Measurements from ENCODE around the gene NPEPL1. TPM values are rescaled to one million over a fixed set of nuclear protein-coding genes. Genes with fewer than 3 reads are reported as not detected.

NPEPL1 gene
- total and polyA plus RNA-seq, 9 donors = 6.2 to 41.0 (median 33.9) TPM

DNA sequence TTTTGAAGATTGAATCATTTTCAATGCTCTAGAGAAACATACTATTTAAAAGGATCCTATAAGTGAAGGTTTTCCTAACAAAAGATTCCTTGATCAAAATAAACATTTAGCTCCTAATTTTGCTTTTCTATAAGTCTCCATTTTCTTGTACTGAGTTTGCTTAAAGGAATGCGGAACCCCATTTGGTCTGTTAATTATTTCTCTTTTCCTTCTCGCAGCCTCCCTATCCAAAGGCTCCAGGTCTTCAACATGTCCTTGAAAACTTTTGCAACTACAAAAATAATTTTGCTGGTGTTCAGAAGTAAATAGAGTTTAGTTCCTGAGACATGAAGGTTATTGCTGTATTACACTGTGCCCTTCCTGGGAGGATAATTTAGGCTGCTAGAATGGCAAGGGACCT is 8.3 kb upstream of the NPEPL1 start:
- TF ChIP-seq EP300 (IDR thresholded peaks at IDR 0.05) = no peak
- TF ChIP-seq, protein P1, sequence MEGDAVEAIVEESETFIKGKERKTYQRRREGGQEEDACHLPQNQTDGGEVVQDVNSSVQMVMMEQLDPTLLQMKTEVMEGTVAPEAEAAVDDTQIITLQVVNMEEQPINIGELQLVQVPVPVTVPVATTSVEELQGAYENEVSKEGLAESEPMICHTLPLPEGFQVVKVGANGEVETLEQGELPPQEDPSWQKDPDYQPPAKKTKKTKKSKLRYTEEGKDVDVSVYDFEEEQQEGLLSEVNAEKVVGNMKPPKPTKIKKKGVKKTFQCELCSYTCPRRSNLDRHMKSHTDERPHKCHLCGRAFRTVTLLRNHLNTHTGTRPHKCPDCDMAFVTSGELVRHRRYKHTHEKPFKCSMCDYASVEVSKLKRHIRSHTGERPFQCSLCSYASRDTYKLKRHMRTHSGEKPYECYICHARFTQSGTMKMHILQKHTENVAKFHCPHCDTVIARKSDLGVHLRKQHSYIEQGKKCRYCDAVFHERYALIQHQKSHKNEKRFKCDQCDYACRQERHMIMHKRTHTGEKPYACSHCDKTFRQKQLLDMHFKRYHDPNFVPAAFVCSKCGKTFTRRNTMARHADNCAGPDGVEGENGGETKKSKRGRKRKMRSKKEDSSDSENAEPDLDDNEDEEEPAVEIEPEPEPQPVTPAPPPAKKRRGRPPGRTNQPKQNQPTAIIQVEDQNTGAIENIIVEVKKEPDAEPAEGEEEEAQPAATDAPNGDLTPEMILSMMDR (IDR thresholded peaks at IDR 0.05) = no peak
- no peak for TF ChIP-seq POLR2A (IDR thresholded peaks at IDR 0.05)
- intact Hi-C loops (cut with DNase I) = no loop called here
- no peak for DNase-seq
- Histone ChIP-seq H3K4me1 (ENCODE audit: insufficient read depth) (no peaks in the 10 kb centered on the region), H3K9me3 (no peaks in the 10 kb centered on the region), H3K27ac (no peak overlapping the region), H3K36me3 (no peaks in the 10 kb centered on the region), H3K4me3 (no peak overlapping the region), H3K27me3 (no peaks in the 10 kb centered on the region)
- WGBS, 3 donors = 21 to 49% (median 32%) methylated on average over 2 of the region's 2 CpGs

DNA sequence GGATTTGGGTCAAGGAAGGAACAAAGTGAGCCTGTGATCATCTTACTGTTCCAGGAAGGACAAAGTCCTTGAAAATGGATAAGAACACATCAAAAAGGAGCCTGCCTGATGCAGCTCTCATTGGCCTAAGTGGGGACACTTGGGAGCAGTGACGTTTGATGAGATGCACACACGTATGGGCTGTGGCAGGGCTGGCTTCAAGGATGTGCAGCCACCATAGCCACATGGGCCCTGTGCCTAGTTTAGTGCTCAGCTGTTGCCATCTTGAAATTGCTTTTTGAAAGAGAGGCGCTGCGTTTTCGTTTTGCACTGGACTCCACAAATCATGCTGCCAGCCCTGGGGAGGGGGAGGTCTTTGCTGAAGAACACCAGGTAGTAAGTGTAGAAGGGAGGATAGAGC is 6.6 kb upstream of the NPEPL1 start:
- Histone ChIP-seq H3K27ac (no peak overlapping the region), H3K4me3 (no peak overlapping the region), H3K36me3 (no peaks in the 10 kb centered on the region), H3K9me3 (no peaks in the 10 kb centered on the region), H3K27me3 (no peaks in the 10 kb centered on the region), H3K4me1 (ENCODE audit: insufficient read depth) (no peaks in the 10 kb centered on the region)
- intact Hi-C loops (cut with DNase I) = no loop called here
- 81 to 85% (median 83%) methylated on average over 5 of the region's 5 CpGs for WGBS, 3 donors
- no peak for TF ChIP-seq POLR2A (IDR thresholded peaks at IDR 0.05)
- TF ChIP-seq EP300 (IDR thresholded peaks at IDR 0.05) = no peak
- TF ChIP-seq, protein P1 (IDR thresholded peaks at IDR 0.05) = no peak
- no peak for DNase-seq

DNA sequence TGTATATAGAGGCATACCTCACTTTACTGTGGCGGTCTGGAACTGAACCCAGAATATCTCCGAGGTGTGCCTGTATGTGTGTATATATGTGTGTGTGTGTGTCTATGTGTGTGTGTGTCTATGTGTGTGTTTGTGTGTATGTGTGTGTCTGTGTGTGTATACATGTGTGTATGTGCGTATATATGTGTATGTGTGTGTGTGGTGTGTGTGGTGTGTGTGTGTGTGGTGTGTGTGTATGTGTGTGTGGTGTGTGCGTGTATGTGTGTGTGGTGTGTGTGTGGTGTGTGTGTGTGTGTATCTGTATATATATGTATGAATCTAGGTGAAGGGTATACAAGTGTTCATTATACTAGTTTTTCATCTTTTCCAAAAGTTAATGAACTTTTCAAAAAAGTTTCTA is 4.2 kb upstream of the NPEPL1 start:
- TF ChIP-seq POLR2A (IDR thresholded peaks at IDR 0.05) (no peak), EP300 (IDR thresholded peaks at IDR 0.05) (no peak)
- TF ChIP-seq, protein P1 (IDR thresholded peaks at IDR 0.05) = no peak
- intact Hi-C loops (cut with DNase I) = no loop called here
- no peak for DNase-seq
- no peaks in the 10 kb centered on the region for H3K9me3 ChIP-seq
- 85 to 91% (median 86%) methylated on average over 4 of the region's 4 CpGs for WGBS, 3 donors
- H3K4me1 ChIP-seq (ENCODE audit: insufficient read depth) = peaks cover 9% of the 10 kb centered on the region
- no peak overlapping the region for H3K27ac ChIP-seq
- no peak overlapping the region for H3K4me3 ChIP-seq
- no peaks in the 10 kb centered on the region for H3K36me3 ChIP-seq
- H3K27me3 ChIP-seq = no peaks in the 10 kb centered on the region

DNA sequence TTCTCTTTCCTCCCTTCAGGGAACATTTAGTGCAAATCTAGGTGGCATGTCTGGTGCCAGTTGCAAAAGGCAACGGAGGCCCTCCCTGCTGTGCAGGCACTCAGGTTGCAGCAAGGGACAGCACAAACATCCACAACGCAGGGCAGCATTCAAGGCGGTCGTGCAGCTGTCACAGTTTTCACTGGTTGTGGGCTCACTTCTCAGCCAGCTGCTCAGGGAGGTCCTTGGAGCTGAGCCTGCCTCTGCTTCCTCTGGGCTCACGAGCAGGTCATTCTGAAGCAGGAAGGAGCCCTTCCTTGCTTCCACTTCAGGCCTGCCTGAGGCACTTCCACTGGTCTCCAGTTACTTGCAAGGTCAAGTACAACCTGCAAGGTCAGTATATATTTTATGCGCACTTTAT is 3.8 kb upstream of the NPEPL1 start:
- Histone ChIP-seq H3K4me1 (ENCODE audit: insufficient read depth) (peaks cover 13% of the 10 kb centered on the region), H3K4me3 (no peak overlapping the region), H3K27ac (no peak overlapping the region), H3K27me3 (no peaks in the 10 kb centered on the region), H3K36me3 (no peaks in the 10 kb centered on the region), H3K9me3 (no peaks in the 10 kb centered on the region)
- 24 to 36% (median 36%) methylated on average over 6 of the region's 6 CpGs for WGBS, 3 donors
- DNase-seq = no peak
- intact Hi-C loops (cut with DNase I) = no loop called here
- TF ChIP-seq POLR2A (IDR thresholded peaks at IDR 0.05) (no peak), EP300 (IDR thresholded peaks at IDR 0.05) (no peak)
- TF ChIP-seq, protein P1 (IDR thresholded peaks at IDR 0.05) = no peak
